IPS-NIHi7 (cell line): Measurements from ENCODE around the gene SRGN.

ENCODE experiments used
- DNase-seq: peaks from one replicate; pipeline ENCODE4 v3.0.0; 2012; ENCODE audit warnings: mixed read lengths; ENCODE audit errors: extremely low spot score

The SRGN gene

GRCh38 chr10:69061305-69062161 lies 26.4 kb upstream of the SRGN start:
- DNase-seq, result no peak

- no peak for DNase-seq
Measured at GRCh38 chr10:69062901-69063300, 25.0 kb upstream of the SRGN start.

GRCh38 chr10:69064762-69065328 lies 23.1 kb upstream of the SRGN start:
- no peak for DNase-seq

- DNase-seq, result no peak
Measured at GRCh38 chr10:69065406-69066361, 22.2 kb upstream of the SRGN start.

- no peak for DNase-seq
Measured at GRCh38 chr10:69067189-69067588, 20.7 kb upstream of the SRGN start.

GRCh38 chr10:69068549-69068948 lies 19.4 kb upstream of the SRGN start:
- DNase-seq, result no peak

GRCh38 chr10:69069090-69070042 lies 18.5 kb upstream of the SRGN start:
- no peak for DNase-seq

- DNase-seq, result no peak
Measured at GRCh38 chr10:69070951-69071350, 17.0 kb upstream of the SRGN start.

- no peak for DNase-seq
Measured at GRCh38 chr10:69071610-69072009, 16.3 kb upstream of the SRGN start.

- DNase-seq, result no peak
Measured at GRCh38 chr10:69073026-69073425, 14.9 kb upstream of the SRGN start.

GRCh38 chr10:69073736-69074364 lies 14.1 kb upstream of the SRGN start:
- DNase-seq, result no peak

- no peak for DNase-seq
Measured at GRCh38 chr10:69074532-69074931, 13.4 kb upstream of the SRGN start.

- no peak for DNase-seq
Measured at GRCh38 chr10:69075431-69075830, 12.5 kb upstream of the SRGN start.

GRCh38 chr10:69078311-69078710 lies 9.6 kb upstream of the SRGN start:
- no peak for DNase-seq

- no peak for DNase-seq
Measured at GRCh38 chr10:69080226-69080625, 7.7 kb upstream of the SRGN start.

GRCh38 chr10:69086001-69086509 lies 1.8 kb upstream of the SRGN start:
- DNase-seq, result no peak

GRCh38 chr10:69088471-69088769 lies 517 bp downstream of the SRGN start:
- no peak for DNase-seq

GRCh38 chr10:69088801-69089501 lies 1.0 kb downstream of the SRGN start:
- DNase-seq, result no peak

GRCh38 chr10:69089638-69090599 lies 2.0 kb downstream of the SRGN start:
- no peak for DNase-seq
